ENCODE measurements around the gene WNK1.
A peak's percentile ranks its signal among the peaks of the same experiment; 100 is the strongest.

WNK1 gene

GRCh38 chr12:851913-852312 lies 99.5 kb downstream of the WNK1 start:
- peak; percentile 92 for DNase-seq (ENCODE audit: low read depth)
- Histone ChIP-seq H3K36me3 (ENCODE audit: control insufficient read depth, insufficient read depth, low read length, severe bottlenecking) (no peaks in the 10 kb centered on the region), H3K9ac (ENCODE audit: low read length) (peak overlapping the region; percentile 66), H3K9me3 (ENCODE audit: control insufficient read depth, low read length) (no peaks in the 10 kb centered on the region), H3K27me3 (replicated peaks; ENCODE audit: control insufficient read depth, insufficient read depth, low read length) (no peaks in the 10 kb centered on the region), H3K4me1 (ENCODE audit: control insufficient read depth, insufficient read depth, low read length) (peaks cover 50% of the 10 kb centered on the region), H3K4me3 (ENCODE audit: low read length) (peak overlapping the region; percentile 61)

- Histone ChIP-seq H3K9ac (ENCODE audit: low read length) (peak overlapping the region; percentile 11), H3K9me3 (ENCODE audit: control insufficient read depth, low read length) (no peaks in the 10 kb centered on the region), H3K4me1 (ENCODE audit: control insufficient read depth, insufficient read depth, low read length) (peaks cover 58% of the 10 kb centered on the region), H3K36me3 (ENCODE audit: control insufficient read depth, insufficient read depth, low read length, severe bottlenecking) (no peaks in the 10 kb centered on the region), H3K27me3 (replicated peaks; ENCODE audit: control insufficient read depth, insufficient read depth, low read length) (no peaks in the 10 kb centered on the region), H3K4me3 (ENCODE audit: low read length) (peak overlapping the region; percentile 61)
- DNase-seq (ENCODE audit: low read depth), result no peak
Observed at GRCh38 chr12:852864-853263, 100.5 kb downstream of the WNK1 start.

- H3K4me3 ChIP-seq (ENCODE audit: low read length), result peak overlapping the region; percentile 32
- peak overlapping the region; percentile 13 for H3K9ac ChIP-seq (ENCODE audit: low read length)
- peaks cover 44% of the 10 kb centered on the region for H3K36me3 ChIP-seq (ENCODE audit: control insufficient read depth, insufficient read depth, low read length, severe bottlenecking)
- no peaks in the 10 kb centered on the region for H3K27me3 ChIP-seq (replicated peaks; ENCODE audit: control insufficient read depth, insufficient read depth, low read length)
- H3K9me3 ChIP-seq (ENCODE audit: control insufficient read depth, low read length), result no peaks in the 10 kb centered on the region
- peak; percentile 83 for DNase-seq (ENCODE audit: low read depth)
- peaks cover 37% of the 10 kb centered on the region for H3K4me1 ChIP-seq (ENCODE audit: control insufficient read depth, insufficient read depth, low read length)
Observed at GRCh38 chr12:857611-858010, 105.2 kb downstream of the WNK1 start.

- H3K36me3 ChIP-seq (ENCODE audit: control insufficient read depth, insufficient read depth, low read length, severe bottlenecking), result peaks cover 70% of the 10 kb centered on the region
- no peaks in the 10 kb centered on the region for H3K27me3 ChIP-seq (replicated peaks; ENCODE audit: control insufficient read depth, insufficient read depth, low read length)
- peaks cover 17% of the 10 kb centered on the region for H3K4me1 ChIP-seq (ENCODE audit: control insufficient read depth, insufficient read depth, low read length)
Observed at GRCh38 chr12:862303-862911, 110.0 kb downstream of the WNK1 start.

GRCh38 chr12:863285-863684 lies 110.9 kb downstream of the WNK1 start:
- H3K36me3 ChIP-seq (ENCODE audit: control insufficient read depth, insufficient read depth, low read length, severe bottlenecking), result peaks cover 75% of the 10 kb centered on the region
- H3K4me1 ChIP-seq (ENCODE audit: control insufficient read depth, insufficient read depth, low read length), result peaks cover 8% of the 10 kb centered on the region
- no peaks in the 10 kb centered on the region for H3K9me3 ChIP-seq (ENCODE audit: control insufficient read depth, low read length)
- DNase-seq (ENCODE audit: low read depth), result no peak
- no peak overlapping the region for H3K4me3 ChIP-seq (ENCODE audit: low read length)
- H3K27me3 ChIP-seq (replicated peaks; ENCODE audit: control insufficient read depth, insufficient read depth, low read length), result no peaks in the 10 kb centered on the region
- no peak overlapping the region for H3K9ac ChIP-seq (ENCODE audit: low read length)

More at GRCh38 chr12:862303-862911, 110.0 kb downstream of the WNK1 start:
- no peaks in the 10 kb centered on the region for H3K9me3 ChIP-seq (ENCODE audit: control insufficient read depth, low read length)
- DNase-seq (ENCODE audit: low read depth), result no peak
- H3K4me3 ChIP-seq (ENCODE audit: low read length), result no peak overlapping the region
- no peak overlapping the region for H3K9ac ChIP-seq (ENCODE audit: low read length)

GRCh38 chr12:865614-866013 lies 113.2 kb downstream of the WNK1 start:
- Histone ChIP-seq H3K4me3 (ENCODE audit: low read length) (no peak overlapping the region), H3K4me1 (ENCODE audit: control insufficient read depth, insufficient read depth, low read length) (no peaks in the 10 kb centered on the region), H3K9ac (ENCODE audit: low read length) (no peak overlapping the region), H3K36me3 (ENCODE audit: control insufficient read depth, insufficient read depth, low read length, severe bottlenecking) (peaks cover 75% of the 10 kb centered on the region), H3K9me3 (ENCODE audit: control insufficient read depth, low read length) (no peaks in the 10 kb centered on the region), H3K27me3 (replicated peaks; ENCODE audit: control insufficient read depth, insufficient read depth, low read length) (no peaks in the 10 kb centered on the region)
- DNase-seq (ENCODE audit: low read depth), result no peak

- no peak for DNase-seq (ENCODE audit: low read depth)
- Histone ChIP-seq H3K27me3 (replicated peaks; ENCODE audit: control insufficient read depth, insufficient read depth, low read length) (no peaks in the 10 kb centered on the region), H3K4me3 (ENCODE audit: low read length) (no peak overlapping the region), H3K9ac (ENCODE audit: low read length) (no peak overlapping the region), H3K4me1 (ENCODE audit: control insufficient read depth, insufficient read depth, low read length) (no peaks in the 10 kb centered on the region), H3K36me3 (ENCODE audit: control insufficient read depth, insufficient read depth, low read length, severe bottlenecking) (peaks cover 74% of the 10 kb centered on the region), H3K9me3 (ENCODE audit: control insufficient read depth, low read length) (no peaks in the 10 kb centered on the region)
Observed at GRCh38 chr12:867905-868304, 115.5 kb downstream of the WNK1 start.

GRCh38 chr12:868722-869121 lies 116.3 kb downstream of the WNK1 start:
- no peak for DNase-seq (ENCODE audit: low read depth)

GRCh38 chr12:870378-870777 lies 118.0 kb downstream of the WNK1 start:
- H3K27me3 ChIP-seq (replicated peaks; ENCODE audit: control insufficient read depth, insufficient read depth, low read length), result no peaks in the 10 kb centered on the region
- H3K4me3 ChIP-seq (ENCODE audit: low read length), result no peak overlapping the region
- no peak for DNase-seq (ENCODE audit: low read depth)
- H3K9ac ChIP-seq (ENCODE audit: low read length), result no peak overlapping the region
- peaks cover 82% of the 10 kb centered on the region for H3K36me3 ChIP-seq (ENCODE audit: control insufficient read depth, insufficient read depth, low read length, severe bottlenecking)
- H3K4me1 ChIP-seq (ENCODE audit: control insufficient read depth, insufficient read depth, low read length), result no peaks in the 10 kb centered on the region
- no peaks in the 10 kb centered on the region for H3K9me3 ChIP-seq (ENCODE audit: control insufficient read depth, low read length)

More at GRCh38 chr12:868722-869121, 116.3 kb downstream of the WNK1 start:
- H3K36me3 ChIP-seq (ENCODE audit: control insufficient read depth, insufficient read depth, low read length, severe bottlenecking), result peaks cover 76% of the 10 kb centered on the region
- no peak overlapping the region for H3K4me3 ChIP-seq (ENCODE audit: low read length)
- H3K27me3 ChIP-seq (replicated peaks; ENCODE audit: control insufficient read depth, insufficient read depth, low read length), result no peaks in the 10 kb centered on the region
- no peaks in the 10 kb centered on the region for H3K4me1 ChIP-seq (ENCODE audit: control insufficient read depth, insufficient read depth, low read length)
- H3K9ac ChIP-seq (ENCODE audit: low read length), result no peak overlapping the region
- H3K9me3 ChIP-seq (ENCODE audit: control insufficient read depth, low read length), result no peaks in the 10 kb centered on the region

GRCh38 chr12:873954-874353 lies 121.6 kb downstream of the WNK1 start:
- Histone ChIP-seq H3K9ac (ENCODE audit: low read length) (no peak overlapping the region), H3K27me3 (replicated peaks; ENCODE audit: control insufficient read depth, insufficient read depth, low read length) (no peaks in the 10 kb centered on the region), H3K9me3 (ENCODE audit: control insufficient read depth, low read length) (no peaks in the 10 kb centered on the region), H3K36me3 (ENCODE audit: control insufficient read depth, insufficient read depth, low read length, severe bottlenecking) (peaks cover 75% of the 10 kb centered on the region), H3K4me1 (ENCODE audit: control insufficient read depth, insufficient read depth, low read length) (no peaks in the 10 kb centered on the region), H3K4me3 (ENCODE audit: low read length) (no peak overlapping the region)
- DNase-seq (ENCODE audit: low read depth), result no peak

GRCh38 chr12:879641-880040 lies 127.3 kb downstream of the WNK1 start:
- no peak for DNase-seq (ENCODE audit: low read depth)
- H3K36me3 ChIP-seq (ENCODE audit: control insufficient read depth, insufficient read depth, low read length, severe bottlenecking), result peaks cover 83% of the 10 kb centered on the region
- no peaks in the 10 kb centered on the region for H3K27me3 ChIP-seq (replicated peaks; ENCODE audit: control insufficient read depth, insufficient read depth, low read length)

GRCh38 chr12:880656-881055 lies 128.3 kb downstream of the WNK1 start:
- Histone ChIP-seq H3K36me3 (ENCODE audit: control insufficient read depth, insufficient read depth, low read length, severe bottlenecking) (peaks cover 83% of the 10 kb centered on the region), H3K4me3 (ENCODE audit: low read length) (no peak overlapping the region), H3K9me3 (ENCODE audit: control insufficient read depth, low read length) (no peaks in the 10 kb centered on the region), H3K4me1 (ENCODE audit: control insufficient read depth, insufficient read depth, low read length) (no peaks in the 10 kb centered on the region), H3K9ac (ENCODE audit: low read length) (no peak overlapping the region), H3K27me3 (replicated peaks; ENCODE audit: control insufficient read depth, insufficient read depth, low read length) (no peaks in the 10 kb centered on the region)
- no peak for DNase-seq (ENCODE audit: low read depth)

More at GRCh38 chr12:879641-880040, 127.3 kb downstream of the WNK1 start:
- H3K4me3 ChIP-seq (ENCODE audit: low read length), result no peak overlapping the region
- H3K9me3 ChIP-seq (ENCODE audit: control insufficient read depth, low read length), result no peaks in the 10 kb centered on the region
- H3K4me1 ChIP-seq (ENCODE audit: control insufficient read depth, insufficient read depth, low read length), result no peaks in the 10 kb centered on the region
- no peak overlapping the region for H3K9ac ChIP-seq (ENCODE audit: low read length)

Data from adipocyte (in vitro differentiated cells).